Spleen (tissue), 11 donors: Measurements from ENCODE around the gene EZR. TPM values are rescaled to one million over a fixed set of nuclear protein-coding genes. Genes with fewer than 3 reads are reported as not detected.

Experiments used
- DNase-seq: peaks from one replicate; pipeline ENCODE4 v3.0.0-alpha.2; 2020
- H3K27ac ChIP-seq, 8 donors: fragments of 200-600 bp; sonication (generic) in 7 of 8; 1 replicate in 4 of 8; 2 replicates in 4 of 8; pipeline versions ENCODE4 v1.5.0 to v1.8.0; 2016 to 2021; ENCODE audit warnings: inconsistent platforms in 4 of 8, mild to moderate bottlenecking in 4 of 8, moderate library complexity in 1 of 8
- H3K27me3 ChIP-seq, 7 donors: fragments of 200-600 bp; sonication (generic) in 6 of 7; replicated peaks in 1 of 7; 1 replicate in 4 of 7; 2 replicates in 3 of 7; pipeline versions ENCODE4 v1.5.0 to v1.8.0; 2016 to 2021; ENCODE audit warnings: inconsistent platforms in 3 of 7, mild to moderate bottlenecking in 1 of 7
- H3K36me3 ChIP-seq, 6 donors: fragments of 200-600 bp; sonication (generic) in 5 of 6; 1 replicate in 4 of 6; 2 replicates in 2 of 6; pipeline versions ENCODE4 v1.5.0 to v1.8.0; 2016 to 2021; ENCODE audit warnings: inconsistent platforms in 2 of 6
- H3K4me1 ChIP-seq, 6 donors: fragments of 200-600 bp; sonication (generic) in 5 of 6; 1 replicate in 3 of 6; 2 replicates in 3 of 6; pipeline versions ENCODE4 v1.5.0 to v1.8.0; 2016 to 2021; ENCODE audit warnings: inconsistent platforms in 3 of 6
- H3K4me3 ChIP-seq, 8 donors: fragments of 200-600 bp; sonication (generic) in 7 of 8; 1 replicate in 4 of 8; 2 replicates in 4 of 8; pipeline versions ENCODE4 v1.5.0 to v1.8.0; 2016 to 2021; ENCODE audit warnings: inconsistent platforms in 4 of 8, mild to moderate bottlenecking in 4 of 8, moderate library complexity in 2 of 8
- H3K9me3 ChIP-seq, 8 donors: fragments of 200-600 bp; sonication (generic) in 7 of 8; 1 replicate in 4 of 8; 2 replicates in 4 of 8; pipeline versions ENCODE4 v1.5.0 to v1.8.0; 2016 to 2021; ENCODE audit warnings: inconsistent platforms in 4 of 8
- CTCF ChIP-seq, 11 experiments: fragments of 200-600 bp in 7 of 11; fragments of 450-650 bp in 4 of 11; sonication (generic) in 4 of 11; IDR thresholded peaks in 8 of 11; conservative IDR thresholded peaks in 3 of 11; 1 replicate in 7 of 11; 2 replicates in 4 of 11; pipeline versions ENCODE4 v1.4.0 to v1.8.0; 2016 to 2021; ENCODE audit warnings: antibody characterized with exemption in 11 of 11, inconsistent platforms in 4 of 11, mild to moderate bottlenecking in 1 of 11
- POLR2A ChIP-seq, 3 donors: fragments of 450-650 bp; IDR thresholded peaks; one replicate each; pipeline ENCODE4 v1.5.1; 2017; ENCODE audit warnings: antibody characterized with exemption in 3 of 3, mild to moderate bottlenecking in 1 of 3
- POLR2AphosphoS5 ChIP-seq, 3 donors: sonication (generic); formaldehyde crosslinking; IDR thresholded peaks; one replicate each; pipeline ENCODE4 v1.5.1; 2017; ENCODE audit warnings: antibody characterized with exemption in 3 of 3
- WGBS, 5 donors: extraction: QIAGEN DNeasy Blood & Tissue Kit in 3 of 5; methylation state at CpG; one replicate each; pipeline versions ENCODE4 v1.1.5 to v1.1.7; 2013 to 2018; 5-methylcytosine and 5-hydroxymethylcytosine counted together
- intact Hi-C: fragments of 100-400 bp; cut with DNase I; formaldehyde crosslinking; loops from one replicate; pipeline ENCODE4 v1.15.0; 2023; ENCODE audit warnings: low total_unique reads
- polyA plus RNA-seq, 3 donors: library from polyadenylated mRNA; stranded (reverse); fragments of 200-250 nt; gene quantifications; one replicate each; pipeline ENCODE4 v1.2.1, GENCODE V29; 2013
- total RNA-seq, 7 donors: library from RNA; depleted of rRNA in 3 of 7; stranded (reverse); fragments of >200 nt in 3 of 7; fragmentation: NEBNext Ultra II Directional in 4 of 7; extraction: Animal tissue kit (Norgen Biotek cat#: 25700) in 4 of 7; gene quantifications; one replicate each; pipeline versions ENCODE4 v1.1.0 to v1.2.1, GENCODE V29; 2016 to 2021
- donor health status: healthy with polysubstance abuse.
- donor health status: DM: no; HTN: no; CAD: no; lungs with moderate emphysema.
- donor health status: DM: no; HTN: no; CAD: no.
- donor health status: Bipolar disorder and iron deficiency.
- donor health status: healthy.
- donor health status: DM: no; HTN: no; CAD: no.
- donor health status: DM: yes; HTN: yes; CAD: no.

EZR gene
- total and polyA plus RNA-seq, 10 donors: 78.0 to 153 (median 114) TPM

- DNase-seq: no peak
- no peak for TF ChIP-seq CTCF (IDR thresholded peaks at IDR 0.05 in 8 of 11, conservative IDR thresholded peaks at IDR 0.05 in 3 of 11)
These were observed 932 bp upstream of the EZR start for GRCh38 chr6:158819977-158820622.

GRCh38 chr6:158818581-158819212 lies 471 bp downstream of the EZR start:
- peak; percentile 94 for DNase-seq
- Histone ChIP-seq H3K27ac (peak overlapping the region; percentile 92 to 99 (median 96)), H3K27me3 (no peaks in the 10 kb centered on the region), H3K9me3 (no peaks in the 10 kb centered on the region), H3K36me3 (peaks cover 0 to 23% (median 0%) of the 10 kb centered on the region in 6 donors), H3K4me3 (peak overlapping the region; percentile 65 to 91 (median 78)), H3K4me1 (peaks cover 31 to 55% (median 41%) of the 10 kb centered on the region in 6 donors)
- intact Hi-C loops: no loop called here
- TF ChIP-seq POLR2AphosphoS5 (IDR thresholded peaks at IDR 0.05): no peak
- no peak for TF ChIP-seq POLR2A (IDR thresholded peaks at IDR 0.05)
- TF ChIP-seq CTCF (IDR thresholded peaks at IDR 0.05 in 8 of 11, conservative IDR thresholded peaks at IDR 0.05 in 3 of 11): no peak
- WGBS, 5 donors: 0 to 1% (median 0%) methylated on average over 27 to 63 of the region's 63 CpGs

More at GRCh38 chr6:158819977-158820622, 932 bp upstream of the EZR start:
- H3K36me3 ChIP-seq: peaks cover 0 to 11% (median 0%) of the 10 kb centered on the region in 6 donors
- intact Hi-C loops: no loop called here
- no peaks in the 10 kb centered on the region for H3K27me3 ChIP-seq
- H3K4me1 ChIP-seq: peaks cover 17 to 41% (median 27%) of the 10 kb centered on the region in 6 donors
- peak overlapping the region; percentile 92 to 99 (median 96) for H3K27ac ChIP-seq
- peak overlapping the region in 2 of 8 donors; percentile 78 to 85 for H3K4me3 ChIP-seq
- no peaks in the 10 kb centered on the region for H3K9me3 ChIP-seq
- WGBS, 5 donors: 92 to 94% (median 93%) methylated on average over 6 of the region's 6 CpGs

- Histone ChIP-seq H3K4me1 (peaks cover 39 to 63% (median 49%) of the 10 kb centered on the region in 6 donors), H3K27me3 (no peaks in the 10 kb centered on the region), H3K4me3 (peak overlapping the region; percentile 65 to 91 (median 78)), H3K9me3 (no peaks in the 10 kb centered on the region), H3K36me3 (peaks cover 0 to 31% (median 0%) of the 10 kb centered on the region in 6 donors), H3K27ac (peak overlapping the region; percentile 92 to 99 (median 96))
- peak in 2 of 3 donors; percentile 92 for TF ChIP-seq POLR2A (IDR thresholded peaks at IDR 0.05)
- no peak for TF ChIP-seq CTCF (IDR thresholded peaks at IDR 0.05 in 8 of 11, conservative IDR thresholded peaks at IDR 0.05 in 3 of 11)
- peak; percentile 97 to 98 (median 98) for TF ChIP-seq POLR2AphosphoS5 (IDR thresholded peaks at IDR 0.05)
- peak; percentile 96 for DNase-seq
- WGBS, 5 donors: 1 to 3% (median 2%) methylated on average over 23 to 61 of the region's 61 CpGs
- intact Hi-C loops: no loop called here
These were observed 1.2 kb downstream of the EZR start for GRCh38 chr6:158817728-158818580.
